AG10803 (cell line): ENCODE data around the gene SLC27A1.

Experiments used
- DNase-seq: peaks from one replicate; pipeline ENCODE4 v3.0.0; 2010; ENCODE audit warnings: low read depth
- H3K4me3 ChIP-seq: 2 replicates; pipeline ENCODE4 v1.5.1; 2011; ENCODE audit warnings: mild to moderate bottlenecking, low read length, control low read depth
- TF ChIP-seq, protein P1 (sequence below): conservative IDR thresholded peaks from 2 replicates; pipeline ENCODE4 v1.5.1; 2011; ENCODE audit warnings: mild to moderate bottlenecking, low read length, control low read depth, inconsistent platforms

SLC27A1 gene

GRCh38 chr19:17481986-17482385 lies 11.7 kb downstream of the SLC27A1 start:
- H3K4me3 ChIP-seq, result no peak overlapping the region
- TF ChIP-seq, protein P1, sequence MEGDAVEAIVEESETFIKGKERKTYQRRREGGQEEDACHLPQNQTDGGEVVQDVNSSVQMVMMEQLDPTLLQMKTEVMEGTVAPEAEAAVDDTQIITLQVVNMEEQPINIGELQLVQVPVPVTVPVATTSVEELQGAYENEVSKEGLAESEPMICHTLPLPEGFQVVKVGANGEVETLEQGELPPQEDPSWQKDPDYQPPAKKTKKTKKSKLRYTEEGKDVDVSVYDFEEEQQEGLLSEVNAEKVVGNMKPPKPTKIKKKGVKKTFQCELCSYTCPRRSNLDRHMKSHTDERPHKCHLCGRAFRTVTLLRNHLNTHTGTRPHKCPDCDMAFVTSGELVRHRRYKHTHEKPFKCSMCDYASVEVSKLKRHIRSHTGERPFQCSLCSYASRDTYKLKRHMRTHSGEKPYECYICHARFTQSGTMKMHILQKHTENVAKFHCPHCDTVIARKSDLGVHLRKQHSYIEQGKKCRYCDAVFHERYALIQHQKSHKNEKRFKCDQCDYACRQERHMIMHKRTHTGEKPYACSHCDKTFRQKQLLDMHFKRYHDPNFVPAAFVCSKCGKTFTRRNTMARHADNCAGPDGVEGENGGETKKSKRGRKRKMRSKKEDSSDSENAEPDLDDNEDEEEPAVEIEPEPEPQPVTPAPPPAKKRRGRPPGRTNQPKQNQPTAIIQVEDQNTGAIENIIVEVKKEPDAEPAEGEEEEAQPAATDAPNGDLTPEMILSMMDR, result no peak
- no peak for DNase-seq

DNA sequence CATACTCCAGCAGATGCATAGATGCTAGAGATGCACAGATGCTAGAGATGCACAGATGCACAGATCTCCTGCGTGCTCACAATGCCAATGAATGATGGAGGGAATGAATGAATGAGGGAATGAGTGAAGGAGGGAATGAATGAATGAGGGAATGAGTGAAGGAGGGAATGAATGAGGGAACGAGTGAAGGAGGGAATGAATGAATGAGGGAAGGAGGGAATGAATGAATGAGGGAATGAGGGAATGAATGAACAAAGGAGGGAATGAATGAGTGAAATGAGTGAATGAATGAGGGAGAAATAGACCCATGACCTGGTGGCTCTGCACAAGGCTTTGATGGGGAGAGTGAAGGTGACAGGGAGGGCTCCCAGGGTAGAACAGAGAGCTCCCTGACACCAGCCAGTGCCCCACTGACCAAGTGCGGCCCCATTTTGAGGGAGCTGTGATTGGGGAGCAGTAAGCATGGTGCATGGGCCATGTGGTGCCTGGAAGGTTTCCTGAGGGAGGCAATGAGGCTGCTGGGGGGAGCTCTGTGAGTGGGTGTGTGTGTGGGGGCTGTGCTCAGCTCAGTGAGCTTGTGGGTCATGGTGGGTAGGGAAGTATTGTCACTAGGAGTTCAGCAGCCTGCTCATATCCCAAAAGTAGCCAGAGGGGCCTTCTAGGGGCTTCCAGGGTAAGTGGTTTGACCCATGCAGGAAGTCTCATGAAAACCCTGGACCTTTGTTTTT lies 12.7 kb downstream of the SLC27A1 start:
- H3K4me3 ChIP-seq, result no peak overlapping the region
- DNase-seq, result no peak
- TF ChIP-seq, protein P1, result no peak

DNA sequence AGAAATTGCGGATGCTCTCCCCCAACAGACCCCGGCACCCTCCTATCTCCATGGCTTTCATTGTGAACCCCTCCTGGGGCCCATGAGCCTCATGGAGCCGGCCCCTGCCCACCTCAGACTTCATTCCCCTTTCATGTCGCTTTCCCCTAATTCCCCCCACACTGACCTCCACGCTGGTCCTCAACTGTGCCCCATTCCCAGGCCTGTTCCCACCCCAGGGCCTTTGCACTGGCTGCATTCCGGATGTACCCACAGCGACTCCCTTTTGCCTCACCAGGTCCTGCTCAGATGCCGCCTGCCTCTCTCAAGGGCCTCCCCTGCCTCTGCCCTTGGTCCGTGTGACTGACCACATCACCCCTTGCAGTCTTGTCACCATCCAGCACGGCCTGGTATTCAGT lies 13.3 kb downstream of the SLC27A1 start:
- DNase-seq, result no peak
- TF ChIP-seq, protein P1, result no peak
- H3K4me3 ChIP-seq, result no peak overlapping the region

DNA sequence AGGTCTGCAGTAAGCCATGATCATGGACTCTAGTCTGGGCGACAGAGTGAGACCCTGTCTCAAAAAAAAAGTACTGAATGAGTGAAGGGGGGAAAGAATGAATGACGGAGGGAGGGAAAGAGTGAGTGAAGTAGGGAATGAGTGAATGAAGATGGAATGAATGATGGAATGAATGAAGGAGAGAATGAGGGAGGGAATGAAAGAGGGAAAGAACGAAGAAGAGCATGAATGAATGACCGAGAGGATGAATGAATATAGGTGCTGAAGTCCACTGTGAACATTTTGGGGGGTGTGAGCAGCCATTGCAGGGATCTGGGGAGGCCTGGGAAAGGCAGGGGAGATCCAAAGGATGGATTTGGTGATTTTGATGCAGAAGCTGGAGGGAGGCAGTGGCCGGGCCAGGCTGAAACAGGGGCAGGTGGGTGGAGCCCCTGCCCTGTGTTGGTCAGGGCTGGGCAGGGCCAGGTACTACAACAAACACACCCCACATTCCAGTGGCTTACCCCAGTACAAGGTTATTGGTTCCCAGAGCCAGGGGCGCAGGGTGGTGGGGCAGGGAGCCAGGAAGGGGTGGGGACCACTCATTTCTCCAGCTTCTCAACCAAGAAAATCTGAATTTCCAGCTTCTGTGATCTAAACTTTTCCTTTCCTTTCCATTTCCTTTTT lies 14.3 kb downstream of the SLC27A1 start:
- DNase-seq, result no peak
- H3K4me3 ChIP-seq, result no peak overlapping the region
- TF ChIP-seq, protein P1, result no peak

DNA sequence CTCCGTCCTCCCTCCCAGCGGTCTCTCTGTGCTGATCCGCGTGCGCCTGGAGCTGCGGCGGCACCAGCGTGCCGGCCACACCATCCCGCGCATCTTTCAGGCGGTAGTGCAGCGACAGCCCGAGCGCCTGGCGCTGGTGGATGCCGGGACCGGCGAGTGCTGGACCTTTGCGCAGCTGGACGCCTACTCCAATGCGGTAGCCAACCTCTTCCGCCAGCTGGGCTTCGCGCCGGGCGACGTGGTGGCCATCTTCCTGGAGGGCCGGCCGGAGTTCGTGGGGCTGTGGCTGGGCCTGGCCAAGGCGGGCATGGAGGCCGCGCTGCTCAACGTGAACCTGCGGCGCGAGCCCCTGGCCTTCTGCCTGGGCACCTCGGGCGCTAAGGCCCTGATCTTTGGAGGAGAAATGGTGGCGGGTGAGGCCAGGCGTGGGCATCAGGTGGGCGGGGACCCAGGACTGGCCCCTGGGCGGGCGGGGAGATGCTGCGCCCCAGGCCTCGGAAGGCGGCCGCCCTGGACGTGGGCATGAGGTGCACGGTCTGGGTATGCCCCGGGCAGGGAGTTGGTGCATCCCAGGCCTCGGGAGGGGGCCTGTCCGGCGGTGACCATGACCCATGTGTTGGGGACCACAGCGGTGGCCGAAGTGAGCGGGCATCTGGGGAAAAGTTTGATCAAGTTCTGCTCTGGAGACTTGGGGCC lies 16.4 kb downstream of the SLC27A1 start:
- TF ChIP-seq, protein P1, result no peak
- H3K4me3 ChIP-seq, result no peak overlapping the region
- DNase-seq, result no peak

DNA sequence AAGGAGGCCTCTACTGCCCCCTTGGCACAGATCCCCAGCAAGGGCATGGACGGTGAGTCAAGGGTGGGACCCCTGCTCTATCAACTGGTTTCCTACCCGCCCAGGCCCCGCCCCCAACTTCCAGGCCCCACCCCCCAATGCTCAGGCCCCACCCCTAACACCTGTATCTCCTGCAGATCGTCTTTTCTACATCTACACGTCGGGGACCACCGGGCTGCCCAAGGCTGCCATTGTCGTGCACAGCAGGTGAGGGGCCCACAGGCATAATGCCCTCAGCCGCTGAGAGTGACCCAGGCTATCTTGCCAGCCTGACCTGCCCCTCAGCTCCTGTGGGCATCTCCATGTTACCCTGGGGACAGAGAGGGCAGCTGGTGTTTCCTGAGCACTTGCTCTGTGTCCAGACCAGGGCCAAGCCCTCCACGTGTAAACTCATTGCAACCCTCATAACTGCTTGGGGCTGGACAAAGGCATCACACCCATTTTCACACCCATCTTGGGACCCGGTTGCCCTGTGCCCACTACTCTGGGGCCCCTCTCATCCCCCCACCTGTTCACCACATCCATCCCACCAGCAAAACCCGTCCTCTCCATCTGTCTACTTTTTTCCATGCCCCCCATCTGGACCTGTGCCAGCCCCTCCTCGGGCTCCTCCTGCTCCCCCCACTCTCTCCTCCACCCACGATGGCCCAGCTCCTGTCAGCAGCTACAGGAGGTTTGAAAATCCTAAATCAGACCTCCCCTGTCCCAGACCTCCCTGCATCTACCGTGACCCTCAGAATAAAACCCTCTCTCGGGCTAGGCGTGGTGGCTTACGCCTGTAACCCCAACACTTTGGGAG lies 17.2 kb downstream of the SLC27A1 start:
- DNase-seq, result no peak
- TF ChIP-seq, protein P1, result no peak
- no peak overlapping the region for H3K4me3 ChIP-seq
